Measurements from ENCODE around the gene TAF11L6.
"Not testable (repeated sequence)": the region's sequence is repeated elsewhere in the genome, so short reads cannot be mapped to it uniquely, and the experiment has no call there.

The TAF11L6 gene

DNA sequence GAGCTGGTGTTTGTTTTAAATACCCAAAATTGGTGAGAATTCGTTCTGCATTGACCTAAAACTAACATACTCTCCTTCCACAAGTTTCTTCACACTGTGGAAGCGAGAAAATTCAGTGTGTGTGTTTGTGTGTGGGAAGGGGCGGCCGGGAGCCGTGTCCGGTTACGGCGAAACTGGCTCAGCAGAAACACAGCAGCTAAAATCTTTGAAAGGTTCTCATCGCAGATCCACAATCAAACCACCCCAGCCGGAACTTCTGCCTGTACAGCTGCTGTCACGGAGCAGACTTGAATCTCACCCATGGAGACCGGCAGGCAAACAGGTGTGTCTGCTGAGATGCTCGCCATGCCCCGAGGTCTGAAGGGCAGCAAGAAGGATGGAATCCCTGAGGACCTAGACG, at the start of gene TAF11L6:
TSS of gene TAF11L6 (plus strand) at position 301 of the 400 bp plus-strand sequence.
- H3K27ac ChIP-seq = not testable (repeated sequence)

DNA sequence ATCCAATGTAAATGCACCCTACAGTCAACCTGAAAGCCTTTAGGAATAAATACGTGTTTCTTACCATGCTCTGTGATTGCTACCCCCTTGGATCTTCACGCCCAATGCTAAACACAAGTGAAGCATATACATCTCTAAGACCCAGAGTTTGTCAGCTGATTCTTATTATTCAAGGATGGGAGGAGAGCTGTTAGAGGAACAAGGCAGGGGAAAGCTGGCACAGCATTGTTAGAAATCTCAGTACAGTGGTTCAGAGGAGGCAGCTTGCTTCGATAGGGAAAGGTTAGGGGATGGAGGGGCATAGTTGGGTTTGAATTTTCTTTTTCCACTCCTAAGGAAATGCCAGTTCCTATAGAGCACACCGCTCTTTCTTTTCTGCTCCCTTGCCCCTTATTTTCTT, 47.1 kb upstream of the TAF11L6 start:
- H3K27ac ChIP-seq = no peak overlapping the region
- TF ChIP-seq, protein P1, sequence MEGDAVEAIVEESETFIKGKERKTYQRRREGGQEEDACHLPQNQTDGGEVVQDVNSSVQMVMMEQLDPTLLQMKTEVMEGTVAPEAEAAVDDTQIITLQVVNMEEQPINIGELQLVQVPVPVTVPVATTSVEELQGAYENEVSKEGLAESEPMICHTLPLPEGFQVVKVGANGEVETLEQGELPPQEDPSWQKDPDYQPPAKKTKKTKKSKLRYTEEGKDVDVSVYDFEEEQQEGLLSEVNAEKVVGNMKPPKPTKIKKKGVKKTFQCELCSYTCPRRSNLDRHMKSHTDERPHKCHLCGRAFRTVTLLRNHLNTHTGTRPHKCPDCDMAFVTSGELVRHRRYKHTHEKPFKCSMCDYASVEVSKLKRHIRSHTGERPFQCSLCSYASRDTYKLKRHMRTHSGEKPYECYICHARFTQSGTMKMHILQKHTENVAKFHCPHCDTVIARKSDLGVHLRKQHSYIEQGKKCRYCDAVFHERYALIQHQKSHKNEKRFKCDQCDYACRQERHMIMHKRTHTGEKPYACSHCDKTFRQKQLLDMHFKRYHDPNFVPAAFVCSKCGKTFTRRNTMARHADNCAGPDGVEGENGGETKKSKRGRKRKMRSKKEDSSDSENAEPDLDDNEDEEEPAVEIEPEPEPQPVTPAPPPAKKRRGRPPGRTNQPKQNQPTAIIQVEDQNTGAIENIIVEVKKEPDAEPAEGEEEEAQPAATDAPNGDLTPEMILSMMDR (IDR thresholded peaks at IDR 0.05) = no peak
- no peak for TF ChIP-seq ZFX (IDR thresholded peaks at IDR 0.05; ENCODE audit: borderline replicate concordance)

DNA sequence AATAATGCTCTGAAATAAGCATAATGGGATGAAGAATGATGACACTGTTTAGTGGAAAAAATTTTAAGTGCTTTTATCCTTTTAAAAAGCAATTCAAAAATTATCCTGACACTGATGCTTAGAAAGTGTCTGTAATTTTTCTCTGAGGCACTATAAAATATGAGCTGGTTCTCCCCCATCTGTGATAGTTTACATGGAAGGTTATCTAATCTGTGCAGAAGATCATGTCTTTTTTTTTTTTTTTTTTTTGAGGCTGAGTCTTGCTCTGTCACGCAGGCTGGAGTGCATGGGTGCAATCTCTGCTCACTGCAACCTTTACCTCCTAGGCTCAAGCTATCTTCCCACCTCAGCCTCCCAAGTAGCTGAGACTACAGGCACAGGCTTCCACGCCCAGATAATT, 45.7 kb upstream of the TAF11L6 start:
- TF ChIP-seq, protein P1 (IDR thresholded peaks at IDR 0.05) = no peak
- TF ChIP-seq ZFX (IDR thresholded peaks at IDR 0.05; ENCODE audit: borderline replicate concordance) = no peak

DNA sequence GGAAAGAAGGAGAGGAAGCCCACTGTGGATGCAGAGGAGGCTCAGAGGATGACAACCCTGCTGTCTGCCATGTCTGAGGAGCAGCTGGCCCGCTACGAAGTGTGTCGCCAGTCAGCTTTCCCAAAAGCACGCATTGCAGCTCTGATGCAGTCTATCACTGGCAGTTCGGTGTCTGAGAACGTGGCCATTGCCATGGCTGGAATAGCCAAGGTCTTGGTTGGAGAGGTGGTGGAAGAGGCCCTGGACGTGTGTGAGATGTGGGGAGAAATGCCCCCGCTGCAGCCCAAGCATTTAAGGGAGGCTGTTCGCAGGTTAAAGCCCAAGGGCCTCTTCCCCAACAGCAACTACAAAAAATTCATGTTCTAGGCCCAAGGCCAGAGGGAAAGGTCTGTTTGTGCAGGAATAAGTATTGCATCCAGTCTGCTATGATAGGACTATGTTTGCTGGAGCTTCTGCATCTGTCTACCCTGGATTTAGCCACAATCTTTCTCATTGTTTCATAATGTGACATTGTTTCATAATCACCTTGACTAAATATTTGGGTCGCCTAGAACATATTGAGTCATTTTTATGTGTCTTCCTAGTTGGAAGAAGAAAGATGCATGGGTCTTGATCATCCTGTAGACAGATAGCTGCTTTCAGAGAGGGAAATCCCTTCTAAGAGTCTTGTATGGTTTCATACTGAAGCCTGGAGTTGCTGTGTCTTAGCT, 41.9 kb upstream of the TAF11L6 start:
- H3K27ac ChIP-seq = not testable (repeated sequence)

More for the DNA sequence above, 45.7 kb upstream of the TAF11L6 start:
- H3K27ac ChIP-seq = no peak overlapping the region

DNA sequence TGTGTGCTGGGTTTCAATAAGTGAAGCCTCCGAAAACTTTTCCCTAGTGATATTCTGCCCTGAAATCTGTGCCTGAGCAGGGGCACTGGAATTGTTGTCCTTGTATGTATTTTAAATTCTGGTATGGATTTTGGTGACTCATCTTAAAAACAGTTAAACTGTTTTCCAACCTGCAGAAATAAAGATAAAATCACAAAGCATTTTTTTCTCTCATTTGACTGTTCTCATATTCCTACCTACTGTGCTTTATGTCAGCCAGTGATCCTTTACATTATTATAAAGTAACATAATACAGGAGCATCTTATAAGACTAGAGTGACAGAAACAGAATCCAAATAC, 41.3 kb upstream of the TAF11L6 start:
- H3K27ac ChIP-seq = no peak overlapping the region
- no peak for TF ChIP-seq ZFX (IDR thresholded peaks at IDR 0.05; ENCODE audit: borderline replicate concordance)
- TF ChIP-seq, protein P1 (IDR thresholded peaks at IDR 0.05) = no peak

DNA sequence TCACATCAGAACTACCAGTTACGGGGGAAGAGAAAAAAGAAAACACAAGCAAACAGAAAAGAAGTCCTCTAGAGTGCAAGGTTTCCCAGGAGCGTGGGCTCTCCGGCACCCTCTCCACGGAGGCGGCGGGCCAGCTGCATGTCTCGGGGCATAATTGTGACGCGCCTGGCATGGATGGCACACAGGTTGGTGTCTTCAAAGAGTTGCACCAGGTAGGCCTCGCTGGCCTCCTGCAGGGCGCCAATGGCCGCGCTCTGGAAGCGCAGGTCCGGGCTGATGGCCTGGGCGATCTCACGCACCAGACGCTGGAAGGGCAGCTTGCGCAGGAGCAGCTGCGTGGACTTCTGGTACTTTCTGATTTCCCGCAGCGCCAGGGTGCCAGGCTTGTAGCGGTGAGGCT, 37.2 kb upstream of the TAF11L6 start:
- not testable (repeated sequence) for H3K27ac ChIP-seq

DNA sequence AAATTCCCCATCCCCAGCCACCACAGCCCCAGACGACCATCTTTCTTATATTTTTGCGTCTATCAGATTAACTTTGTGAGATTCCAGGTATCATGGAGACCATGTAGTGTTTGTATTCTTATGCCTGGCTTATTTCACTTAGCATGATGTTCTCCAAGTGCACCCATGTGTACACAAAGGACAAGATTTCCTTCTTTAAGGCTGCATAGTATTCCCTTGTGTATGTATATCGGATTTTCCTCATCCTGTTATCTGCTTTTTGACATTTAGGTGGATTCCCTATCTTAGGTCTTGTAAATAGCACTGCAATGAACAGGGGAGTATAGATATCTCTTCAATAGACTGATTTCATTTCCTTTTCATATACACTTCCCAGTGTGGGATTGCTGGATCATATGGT, 35.7 kb upstream of the TAF11L6 start:
- no peak for TF ChIP-seq ZFX (IDR thresholded peaks at IDR 0.05; ENCODE audit: borderline replicate concordance)
- TF ChIP-seq, protein P1 (IDR thresholded peaks at IDR 0.05) = no peak
- no peak overlapping the region for H3K27ac ChIP-seq

DNA sequence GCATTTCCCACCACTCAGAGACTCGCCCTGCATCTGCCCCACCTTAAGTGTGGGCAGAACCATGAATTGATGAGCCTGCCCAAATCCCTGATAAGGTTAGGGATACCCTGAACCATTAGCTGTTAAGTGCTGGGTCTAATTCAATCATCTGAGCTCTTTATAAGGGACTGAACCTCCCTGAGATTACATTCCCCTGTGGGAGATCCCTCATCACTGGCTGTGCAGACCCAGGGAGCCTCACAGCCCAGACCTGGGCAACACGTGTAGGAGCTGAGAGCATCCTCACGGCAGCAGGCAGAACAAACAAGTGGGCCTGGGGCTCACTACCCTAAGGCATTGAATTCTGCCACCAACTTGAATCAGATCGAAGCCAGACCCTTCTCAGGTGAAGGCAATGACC, 31.0 kb upstream of the TAF11L6 start:
- TF ChIP-seq, protein P1 (IDR thresholded peaks at IDR 0.05) = no peak
- TF ChIP-seq ZFX (IDR thresholded peaks at IDR 0.05; ENCODE audit: borderline replicate concordance) = no peak
- no peak overlapping the region for H3K27ac ChIP-seq

DNA sequence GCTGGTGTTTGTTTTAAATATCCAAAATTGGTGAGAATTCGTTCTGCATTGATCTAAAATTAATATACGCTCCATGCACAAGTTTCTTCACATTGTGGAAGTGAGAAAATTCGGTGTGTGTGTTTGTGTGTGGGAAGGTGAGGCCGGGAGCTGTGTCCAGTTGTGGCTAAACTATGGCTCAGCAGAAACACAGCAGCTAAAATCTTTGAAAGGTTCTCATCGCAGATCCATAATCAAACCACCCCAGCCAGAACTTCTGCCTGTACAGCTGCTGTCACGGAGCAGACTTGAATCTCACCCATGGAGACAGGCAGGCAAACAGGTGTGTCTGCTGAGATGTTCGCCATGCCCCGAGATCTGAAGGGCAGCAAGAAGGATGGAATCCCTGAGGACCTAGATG, 30.5 kb upstream of the TAF11L6 start, which contains the start of gene TAF11L2:
TSS of gene TAF11L2 (plus strand) at position 301 of the 400 bp plus-strand sequence.
- not testable (repeated sequence) for H3K27ac ChIP-seq
